Activated CD4-positive, alpha-beta T cell treated with anti-CD3 and anti-CD28 coated beads for 24 hours (primary cell): ENCODE measurements around the gene OR2Z1.
"Not testable (repeated sequence)": the region's sequence is repeated elsewhere in the genome, so short reads cannot be mapped to it uniquely, and the experiment has no call there.

Source experiments
- DNase-seq, 2 donors: peaks; one replicate each; pipeline ENCODE4 v3.0.0-alpha.2; 2020; ENCODE audit warnings: low read depth in 2 of 2

OR2Z1 gene

DNA sequence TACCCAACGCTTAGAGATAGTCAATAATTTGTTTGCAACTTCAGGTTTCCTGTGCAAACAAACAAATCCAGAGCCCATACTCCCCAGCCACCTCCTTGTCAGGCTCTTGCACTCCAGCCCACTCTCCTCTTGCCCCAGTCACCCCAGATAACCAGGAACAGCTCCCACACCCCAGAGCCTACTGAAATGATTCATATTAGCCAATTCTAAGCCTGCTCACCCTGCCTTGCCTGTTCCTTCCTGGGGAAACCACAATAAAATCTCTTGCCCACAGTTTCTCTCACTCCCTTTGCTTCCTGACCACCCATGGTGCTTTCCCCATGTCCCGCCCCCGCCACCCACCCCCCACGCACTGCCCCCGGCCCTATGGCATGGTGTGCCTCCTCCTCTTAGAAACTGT, 19.1 kb upstream of the OR2Z1 start:
- peak; percentile 6 to 8 for DNase-seq

DNA sequence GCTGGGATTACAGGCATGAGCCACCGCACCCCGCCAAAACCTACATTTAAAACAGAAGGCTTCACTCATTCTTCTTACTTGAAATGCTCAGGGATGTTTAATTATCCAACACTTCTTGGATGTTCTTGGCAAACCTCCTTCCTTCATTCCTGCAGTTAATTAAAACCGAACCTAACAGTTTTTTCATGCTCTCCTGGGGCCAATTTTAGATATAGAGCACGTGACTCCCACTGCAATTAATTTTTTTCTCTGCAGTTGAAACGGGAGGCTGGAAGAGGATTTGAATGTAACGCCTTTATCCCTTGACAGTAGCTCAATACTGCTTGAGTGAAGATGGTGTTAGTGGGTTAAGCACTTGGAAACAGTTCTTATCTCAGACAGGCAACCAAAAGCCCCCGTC, 18.2 kb upstream of the OR2Z1 start:
- no peak for DNase-seq

DNA sequence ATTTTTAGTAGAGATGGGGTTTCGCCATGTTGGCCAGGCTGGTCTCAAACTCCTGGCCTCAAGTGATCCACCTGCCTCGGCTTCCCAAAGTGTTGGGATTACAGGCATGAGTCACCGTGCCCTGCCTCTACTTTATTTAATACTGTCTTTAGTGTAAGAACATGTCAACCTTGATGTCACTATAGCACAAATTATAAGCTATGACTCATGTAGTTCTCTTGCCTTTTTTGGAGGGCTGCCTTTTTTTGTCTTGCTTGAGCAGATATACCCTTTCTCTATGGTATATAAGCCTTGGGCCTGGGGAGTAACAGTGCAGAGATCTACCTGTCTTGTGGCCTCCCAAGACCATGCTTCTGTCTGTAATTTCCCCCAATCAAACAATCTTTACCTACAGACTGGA, 16.1 kb upstream of the OR2Z1 start:
- DNase-seq, result not testable (repeated sequence)

DNA sequence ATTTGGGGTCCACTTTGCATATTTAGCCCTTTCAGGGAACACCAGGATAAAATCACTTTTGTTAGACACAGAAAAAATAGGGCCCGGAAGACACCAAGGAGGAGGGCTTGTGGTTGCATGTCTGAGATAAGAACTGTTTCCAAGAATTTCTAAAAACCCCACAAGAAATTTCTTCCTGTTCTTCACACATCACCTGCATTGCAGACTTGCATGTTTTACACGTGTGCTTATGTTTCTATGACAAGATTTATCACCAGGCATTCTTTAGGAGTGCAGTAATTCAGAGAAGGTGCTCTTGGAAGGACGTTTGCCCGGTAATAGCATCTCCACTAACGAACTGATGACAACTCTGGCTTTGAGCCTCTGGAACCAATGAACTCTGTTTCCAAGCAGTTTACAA, 15.7 kb upstream of the OR2Z1 start:
- no peak for DNase-seq

DNA sequence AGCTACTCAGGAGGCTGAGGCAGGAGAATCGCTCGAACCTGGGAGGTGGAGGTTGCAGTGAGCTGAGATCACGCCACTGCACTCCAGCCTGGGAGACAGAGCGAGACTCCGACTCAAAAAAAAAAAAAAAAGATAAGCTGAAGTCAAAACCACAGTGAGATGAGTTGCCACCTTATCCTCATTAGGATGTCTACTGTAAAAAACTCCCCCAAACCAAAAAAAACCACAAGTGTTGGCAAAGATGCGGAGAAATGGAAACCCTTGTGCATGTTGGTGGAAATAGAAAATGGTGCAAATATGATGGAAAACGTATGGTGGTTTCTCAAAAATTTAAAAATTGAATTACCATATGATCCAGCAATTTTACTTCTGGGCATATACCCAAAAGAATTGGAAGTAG, 11.1 kb upstream of the OR2Z1 start:
- DNase-seq, result not testable (repeated sequence)

DNA sequence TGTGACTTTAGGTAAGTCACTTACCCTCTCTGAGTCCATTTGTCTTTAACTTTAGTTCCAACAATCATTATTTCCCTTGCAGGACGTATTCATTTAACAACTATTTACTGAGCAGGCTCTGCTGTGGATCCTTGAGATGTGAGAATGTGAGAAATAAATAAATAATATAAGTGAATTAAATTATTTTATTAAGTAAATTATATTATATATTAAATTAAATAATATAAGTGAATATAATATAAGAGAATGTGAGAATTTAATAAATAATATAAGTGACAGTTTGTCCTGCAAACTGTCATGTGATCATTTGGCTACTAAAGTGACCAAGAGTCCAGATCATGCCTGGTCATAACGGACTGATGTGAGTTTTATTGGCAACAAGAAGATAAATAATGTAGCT, 598 bp downstream of the OR2Z1 start:
- DNase-seq, result no peak

DNA sequence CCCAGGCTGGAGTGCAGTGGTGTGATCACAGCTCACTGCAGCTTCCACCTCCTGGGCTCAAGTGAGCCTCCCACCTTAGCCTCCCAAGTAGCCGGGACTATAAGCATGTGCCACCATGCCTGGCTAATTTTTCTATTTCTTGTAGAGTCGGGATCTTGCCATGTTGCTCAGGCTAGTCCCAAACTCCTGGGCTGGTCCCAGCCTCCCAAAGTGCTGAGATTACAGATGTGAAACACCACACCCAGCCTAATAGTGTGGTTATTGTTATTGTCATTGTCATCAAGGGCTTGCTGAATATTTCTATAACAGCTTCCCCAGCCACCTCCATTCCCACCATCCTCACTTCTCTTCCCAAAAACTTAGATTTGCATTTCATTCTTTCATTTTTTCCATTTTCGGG, 2.8 kb downstream of the OR2Z1 start:
- DNase-seq, result no peak

DNA sequence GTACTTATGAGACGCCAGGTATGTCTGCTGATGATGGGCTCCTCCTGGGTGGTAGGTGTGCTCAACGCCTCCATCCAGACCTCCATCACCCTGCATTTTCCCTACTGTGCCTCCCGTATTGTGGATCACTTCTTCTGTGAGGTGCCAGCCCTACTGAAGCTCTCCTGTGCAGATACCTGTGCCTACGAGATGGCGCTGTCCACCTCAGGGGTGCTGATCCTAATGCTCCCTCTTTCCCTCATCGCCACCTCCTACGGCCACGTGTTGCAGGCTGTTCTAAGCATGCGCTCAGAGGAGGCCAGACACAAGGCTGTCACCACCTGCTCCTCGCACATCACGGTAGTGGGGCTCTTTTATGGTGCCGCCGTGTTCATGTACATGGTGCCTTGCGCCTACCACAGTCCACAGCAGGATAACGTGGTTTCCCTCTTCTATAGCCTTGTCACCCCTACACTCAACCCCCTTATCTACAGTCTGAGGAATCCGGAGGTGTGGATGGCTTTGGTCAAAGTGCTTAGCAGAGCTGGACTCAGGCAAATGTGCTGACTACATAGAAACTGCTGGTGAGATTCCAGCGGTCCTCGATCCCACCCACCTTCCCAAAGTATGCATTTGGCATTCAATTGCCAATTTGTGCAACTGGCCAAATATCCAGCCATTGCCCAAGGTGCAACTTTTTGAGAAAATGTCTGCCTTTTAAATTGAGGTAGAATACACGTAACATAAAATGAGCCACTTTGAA, 10.2 kb downstream of the OR2Z1 start:
- DNase-seq, result no peak

DNA sequence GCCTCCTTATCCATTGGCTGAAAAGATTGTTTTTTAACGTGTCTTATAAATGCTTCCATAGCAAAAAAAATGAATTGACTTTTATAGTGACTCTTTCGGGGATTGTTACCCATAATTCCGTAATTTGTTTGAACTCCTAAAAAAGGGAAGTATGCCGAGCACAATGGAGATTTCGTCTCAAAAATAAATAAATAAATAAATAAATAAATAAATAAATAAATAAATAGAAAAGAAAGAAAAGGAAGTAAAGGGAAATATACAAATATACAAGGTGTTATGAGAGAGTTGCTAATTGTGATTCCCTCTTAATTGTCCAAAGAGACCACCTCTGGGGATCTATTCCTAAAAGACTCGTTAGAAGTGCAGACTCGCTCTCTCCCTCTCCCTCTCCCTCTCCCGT, 16.9 kb downstream of the OR2Z1 start:
- no peak for DNase-seq

DNA sequence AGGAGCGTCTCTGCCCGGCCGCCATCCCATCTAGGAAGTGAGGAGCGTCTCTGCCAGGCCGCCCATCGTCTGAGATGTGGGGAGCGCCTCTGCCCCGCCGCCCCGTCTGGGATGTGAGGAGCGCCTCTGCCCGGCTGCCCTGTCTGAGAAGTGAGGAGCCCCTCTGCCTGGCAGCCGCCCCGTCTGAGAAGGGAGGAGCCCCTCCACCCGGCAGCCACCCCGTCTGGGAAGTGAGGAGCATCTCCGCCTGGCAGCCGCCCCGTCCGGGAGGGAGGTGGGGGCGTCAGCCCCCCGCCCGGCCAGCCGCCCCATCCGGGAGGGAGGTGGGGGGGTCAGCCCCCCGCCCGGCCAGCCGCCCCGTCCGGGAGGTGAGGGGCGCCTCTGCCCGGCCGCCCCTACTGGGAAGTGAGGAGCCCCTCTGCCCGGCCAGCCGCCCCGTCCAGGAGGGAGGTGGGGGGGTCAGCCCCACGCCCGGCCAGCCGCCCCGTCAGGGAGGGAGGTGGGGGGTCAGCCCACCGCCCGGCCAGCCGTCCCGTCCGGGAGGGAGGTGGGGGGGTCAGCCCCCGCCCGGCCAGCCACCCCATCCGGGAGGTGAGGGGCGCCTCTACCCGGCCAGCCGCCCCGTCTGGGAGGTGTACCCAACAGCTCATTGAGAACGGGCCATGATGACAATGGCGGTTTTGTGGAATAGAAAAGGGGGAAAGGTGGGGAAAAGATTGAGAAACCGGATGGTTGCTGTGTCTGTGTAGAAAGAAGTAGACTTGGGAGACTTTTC, 18.0 kb downstream of the OR2Z1 start:
- DNase-seq, result not testable (repeated sequence)

DNA sequence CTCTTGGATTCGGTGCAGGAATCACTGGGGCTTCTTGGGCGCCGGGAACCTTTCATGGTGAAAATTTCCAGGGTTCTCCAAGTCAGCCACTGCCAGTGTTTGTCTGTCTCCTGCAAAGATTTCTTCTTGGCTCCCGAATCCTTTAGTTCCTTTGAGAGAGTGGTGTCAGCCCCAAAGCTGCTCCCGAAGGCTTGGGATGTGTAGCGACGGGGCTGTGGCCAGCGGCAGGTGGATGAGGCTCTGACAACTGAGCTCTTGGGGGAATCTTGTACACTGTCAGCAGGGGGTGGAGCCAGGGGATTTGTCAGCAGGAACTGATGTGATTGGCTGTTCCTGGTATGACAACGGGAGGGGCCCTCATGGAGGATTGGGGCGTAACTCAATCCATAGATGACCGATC, 45.8 kb downstream of the OR2Z1 start:
- not testable (repeated sequence) for DNase-seq

DNA sequence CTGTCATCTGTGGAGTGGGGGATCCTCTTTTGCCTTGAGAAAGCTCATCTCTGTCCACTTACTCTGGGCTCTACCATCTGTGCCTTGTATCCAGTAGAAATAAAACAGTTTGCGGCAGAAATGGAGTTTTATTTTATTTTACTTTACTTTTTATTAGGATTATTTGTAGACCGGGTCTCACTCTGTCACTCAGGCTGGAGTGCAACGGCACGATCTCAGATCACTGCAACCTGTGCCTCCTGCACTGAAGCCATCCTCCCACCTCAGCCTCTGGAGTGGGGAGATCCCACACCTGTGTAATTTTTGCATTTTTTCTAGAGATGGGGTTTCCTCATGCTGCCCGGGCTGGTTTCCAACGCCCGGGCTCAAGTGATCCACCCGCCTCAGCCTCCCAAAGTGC, 47.8 kb downstream of the OR2Z1 start:
- not testable (repeated sequence) for DNase-seq

DNA sequence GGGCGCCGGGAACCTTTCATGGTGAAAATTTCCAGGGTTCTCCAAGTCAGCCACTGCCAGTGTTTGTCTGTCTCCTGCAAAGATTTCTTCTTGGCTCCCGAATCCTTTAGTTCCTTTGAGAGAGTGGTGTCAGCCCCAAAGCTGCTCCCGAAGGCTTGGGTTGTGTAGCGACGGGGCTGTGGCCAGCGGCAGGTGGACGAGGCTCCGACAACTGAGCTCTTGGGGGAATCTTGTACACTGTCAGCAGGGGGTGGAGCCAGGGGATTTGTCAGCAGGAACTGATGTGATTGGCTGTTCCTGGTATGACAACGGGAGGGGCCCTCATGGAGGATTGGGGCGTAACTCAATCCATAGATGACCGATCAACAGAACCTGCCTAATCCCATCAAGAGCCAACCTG, 52.2 kb downstream of the OR2Z1 start:
- not testable (repeated sequence) for DNase-seq
